ENCODE measurements around the gene UBE2G1.

The UBE2G1 gene, protein sequence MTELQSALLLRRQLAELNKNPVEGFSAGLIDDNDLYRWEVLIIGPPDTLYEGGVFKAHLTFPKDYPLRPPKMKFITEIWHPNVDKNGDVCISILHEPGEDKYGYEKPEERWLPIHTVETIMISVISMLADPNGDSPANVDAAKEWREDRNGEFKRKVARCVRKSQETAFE

DNA sequence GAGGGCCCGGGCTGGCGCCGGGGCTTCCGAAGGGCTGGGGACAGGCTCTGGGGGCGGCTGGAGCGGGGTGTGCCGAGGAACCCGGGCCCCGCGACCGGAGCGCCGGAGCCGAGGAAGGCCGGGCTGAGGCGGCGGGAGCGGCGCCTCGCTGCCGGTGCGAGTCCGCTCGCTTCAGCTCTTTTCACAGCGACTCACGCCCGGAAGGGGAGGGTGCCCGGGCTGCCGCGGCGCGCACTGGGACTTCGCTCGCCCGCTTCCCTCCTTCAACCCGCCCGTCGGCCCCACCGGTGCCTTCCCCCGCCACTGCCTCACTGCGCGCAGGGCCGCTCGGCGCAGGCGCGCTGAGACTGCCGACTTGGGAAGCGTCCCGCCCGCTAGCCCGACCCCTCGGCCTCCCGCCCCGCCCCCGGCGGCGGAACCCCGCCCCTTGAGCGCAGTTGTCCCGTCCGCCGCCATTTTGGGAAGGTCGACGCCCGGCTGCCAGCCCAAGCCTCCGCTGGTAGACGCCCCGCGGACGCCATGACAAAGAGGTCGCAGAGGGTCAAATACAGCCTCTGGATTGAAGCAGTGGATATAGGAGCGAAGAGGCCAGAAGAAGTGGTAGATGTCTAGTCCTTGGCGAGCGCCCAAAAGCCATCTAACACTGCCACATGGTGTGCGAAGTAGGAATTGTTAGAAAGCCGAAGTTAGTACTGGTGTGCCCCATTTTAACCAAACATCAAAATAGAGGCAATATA, at the start of gene UBE2G1:
UBE2G1 (minus strand) TSS at position 349 of the 737 bp plus-strand sequence. CDS start 359 bp downstream, outside the sequence.
- TF ChIP-seq, protein P1, sequence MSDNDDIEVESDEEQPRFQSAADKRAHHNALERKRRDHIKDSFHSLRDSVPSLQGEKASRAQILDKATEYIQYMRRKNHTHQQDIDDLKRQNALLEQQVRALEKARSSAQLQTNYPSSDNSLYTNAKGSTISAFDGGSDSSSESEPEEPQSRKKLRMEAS (IDR thresholded peaks at IDR 0.05) = peak; percentile 48; the same call in 1 of the 2 replicates
- TF ChIP-seq TAF1 (IDR thresholded peaks at IDR 0.05; ENCODE audit: low read depth) = peak; percentile 76; the same call in 1 of the 2 replicates
- TF ChIP-seq NFIC (IDR thresholded peaks at IDR 0.05) = no peak
- peak; percentile 64 for TF ChIP-seq EGR1 (IDR thresholded peaks at IDR 0.05)
- TF ChIP-seq CREB1 (IDR thresholded peaks at IDR 0.05; ENCODE audit: low read depth) = no peak
- TF ChIP-seq YY1 (IDR thresholded peaks at IDR 0.05; ENCODE audit: low read depth) = peak; percentile 98

DNA sequence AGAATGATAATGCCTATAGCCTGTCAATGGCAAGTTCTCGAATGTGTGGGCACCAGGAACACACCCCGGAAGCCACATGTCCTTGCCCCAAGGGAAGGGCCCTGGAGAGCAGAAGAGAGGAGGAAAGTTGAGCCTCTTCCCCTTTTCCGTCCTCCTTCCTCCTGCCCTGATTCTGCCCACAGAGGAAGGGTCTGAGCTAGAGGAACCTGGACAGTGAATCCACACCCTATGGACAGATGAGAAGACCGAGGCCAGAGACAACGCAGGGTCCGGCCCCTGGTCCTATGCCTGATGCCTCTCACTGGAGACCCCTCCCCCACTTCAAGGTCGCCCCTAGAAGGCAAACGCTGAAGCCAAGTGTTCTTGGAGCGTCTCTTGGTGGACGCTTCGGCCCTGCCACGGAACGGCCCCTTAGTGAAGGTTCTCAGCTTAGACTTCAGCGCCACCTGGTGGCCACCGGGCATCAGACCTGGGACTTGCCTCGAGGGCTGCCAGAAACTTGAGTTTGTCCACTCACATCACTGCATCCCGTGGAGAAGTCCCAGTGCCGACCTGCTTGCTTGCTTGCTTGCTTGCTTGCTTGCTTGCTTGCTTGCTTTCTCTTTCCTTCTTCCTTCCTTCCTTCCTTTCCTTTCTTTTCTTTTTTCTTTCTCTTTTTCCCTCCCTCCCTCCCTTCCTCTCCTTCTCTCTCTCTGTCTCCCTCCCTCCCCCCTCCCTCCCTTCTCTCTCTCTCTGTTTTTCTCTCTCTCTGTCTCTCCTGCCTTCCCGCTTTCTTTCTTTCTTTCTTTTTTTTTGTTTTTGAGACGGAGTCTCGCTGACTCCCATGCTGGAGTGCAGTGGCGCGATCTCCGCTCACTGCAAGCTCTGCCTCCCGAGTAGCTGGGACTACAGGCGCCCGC, 46.7 kb upstream of the UBE2G1 start:
- TF ChIP-seq TCF12 (IDR thresholded peaks at IDR 0.05; ENCODE audit: low read depth) = no peak
- TF ChIP-seq RAD21 (IDR thresholded peaks at IDR 0.05; ENCODE audit: low read depth) = peak; percentile 99

DNA sequence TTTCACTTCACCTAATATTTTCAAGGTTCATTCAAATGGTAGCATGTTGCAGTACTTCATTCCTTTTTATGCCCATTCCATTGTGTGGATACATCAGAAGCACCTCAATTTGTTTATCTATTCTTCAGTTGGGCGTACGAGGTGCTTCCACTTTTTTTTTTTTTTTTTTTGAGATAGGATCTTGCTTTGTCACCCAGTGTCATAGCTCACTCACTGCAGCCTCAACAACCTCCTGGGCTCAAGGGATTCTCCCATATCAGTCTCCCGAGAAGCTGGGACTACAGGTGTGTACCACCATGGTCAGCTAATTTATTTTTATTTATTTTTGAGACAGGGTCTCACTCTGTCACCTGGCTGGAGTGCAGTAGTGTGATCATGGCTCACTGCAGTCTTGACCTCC, 44.7 kb upstream of the UBE2G1 start:
- no peak for TF ChIP-seq NFIC (IDR thresholded peaks at IDR 0.05)
- TF ChIP-seq TCF12 (IDR thresholded peaks at IDR 0.05; ENCODE audit: low read depth) = no peak
- TF ChIP-seq FOXM1 (IDR thresholded peaks at IDR 0.05; ENCODE audit: borderline replicate concordance, low read depth) = no peak
- no peak for TF ChIP-seq YY1 (IDR thresholded peaks at IDR 0.05; ENCODE audit: low read depth)
- no peak for TF ChIP-seq TAF1 (IDR thresholded peaks at IDR 0.05; ENCODE audit: low read depth)
- no peak for TF ChIP-seq EGR1 (IDR thresholded peaks at IDR 0.05)
- TF ChIP-seq, protein P1 (IDR thresholded peaks at IDR 0.05) = no peak
- no peak for TF ChIP-seq EP300 (IDR thresholded peaks at IDR 0.05; ENCODE audit: borderline replicate concordance)
- TF ChIP-seq, protein P2, sequence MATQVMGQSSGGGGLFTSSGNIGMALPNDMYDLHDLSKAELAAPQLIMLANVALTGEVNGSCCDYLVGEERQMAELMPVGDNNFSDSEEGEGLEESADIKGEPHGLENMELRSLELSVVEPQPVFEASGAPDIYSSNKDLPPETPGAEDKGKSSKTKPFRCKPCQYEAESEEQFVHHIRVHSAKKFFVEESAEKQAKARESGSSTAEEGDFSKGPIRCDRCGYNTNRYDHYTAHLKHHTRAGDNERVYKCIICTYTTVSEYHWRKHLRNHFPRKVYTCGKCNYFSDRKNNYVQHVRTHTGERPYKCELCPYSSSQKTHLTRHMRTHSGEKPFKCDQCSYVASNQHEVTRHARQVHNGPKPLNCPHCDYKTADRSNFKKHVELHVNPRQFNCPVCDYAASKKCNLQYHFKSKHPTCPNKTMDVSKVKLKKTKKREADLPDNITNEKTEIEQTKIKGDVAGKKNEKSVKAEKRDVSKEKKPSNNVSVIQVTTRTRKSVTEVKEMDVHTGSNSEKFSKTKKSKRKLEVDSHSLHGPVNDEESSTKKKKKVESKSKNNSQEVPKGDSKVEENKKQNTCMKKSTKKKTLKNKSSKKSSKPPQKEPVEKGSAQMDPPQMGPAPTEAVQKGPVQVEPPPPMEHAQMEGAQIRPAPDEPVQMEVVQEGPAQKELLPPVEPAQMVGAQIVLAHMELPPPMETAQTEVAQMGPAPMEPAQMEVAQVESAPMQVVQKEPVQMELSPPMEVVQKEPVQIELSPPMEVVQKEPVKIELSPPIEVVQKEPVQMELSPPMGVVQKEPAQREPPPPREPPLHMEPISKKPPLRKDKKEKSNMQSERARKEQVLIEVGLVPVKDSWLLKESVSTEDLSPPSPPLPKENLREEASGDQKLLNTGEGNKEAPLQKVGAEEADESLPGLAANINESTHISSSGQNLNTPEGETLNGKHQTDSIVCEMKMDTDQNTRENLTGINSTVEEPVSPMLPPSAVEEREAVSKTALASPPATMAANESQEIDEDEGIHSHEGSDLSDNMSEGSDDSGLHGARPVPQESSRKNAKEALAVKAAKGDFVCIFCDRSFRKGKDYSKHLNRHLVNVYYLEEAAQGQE (IDR thresholded peaks at IDR 0.05; ENCODE audit: low read depth) = no peak
- TF ChIP-seq RAD21 (IDR thresholded peaks at IDR 0.05; ENCODE audit: low read depth) = no peak
- no peak for TF ChIP-seq CREB1 (IDR thresholded peaks at IDR 0.05; ENCODE audit: low read depth)
- TF ChIP-seq, protein P3, sequence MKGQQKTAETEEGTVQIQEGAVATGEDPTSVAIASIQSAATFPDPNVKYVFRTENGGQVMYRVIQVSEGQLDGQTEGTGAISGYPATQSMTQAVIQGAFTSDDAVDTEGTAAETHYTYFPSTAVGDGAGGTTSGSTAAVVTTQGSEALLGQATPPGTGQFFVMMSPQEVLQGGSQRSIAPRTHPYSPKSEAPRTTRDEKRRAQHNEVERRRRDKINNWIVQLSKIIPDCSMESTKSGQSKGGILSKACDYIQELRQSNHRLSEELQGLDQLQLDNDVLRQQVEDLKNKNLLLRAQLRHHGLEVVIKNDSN (IDR thresholded peaks at IDR 0.05) = no peak
- TF ChIP-seq TEAD4 (IDR thresholded peaks at IDR 0.05) = no peak
- no peak for TF ChIP-seq ZBTB7A (IDR thresholded peaks at IDR 0.05; ENCODE audit: low read depth)
- no peak for TF ChIP-seq CEBPB (IDR thresholded peaks at IDR 0.05)

DNA sequence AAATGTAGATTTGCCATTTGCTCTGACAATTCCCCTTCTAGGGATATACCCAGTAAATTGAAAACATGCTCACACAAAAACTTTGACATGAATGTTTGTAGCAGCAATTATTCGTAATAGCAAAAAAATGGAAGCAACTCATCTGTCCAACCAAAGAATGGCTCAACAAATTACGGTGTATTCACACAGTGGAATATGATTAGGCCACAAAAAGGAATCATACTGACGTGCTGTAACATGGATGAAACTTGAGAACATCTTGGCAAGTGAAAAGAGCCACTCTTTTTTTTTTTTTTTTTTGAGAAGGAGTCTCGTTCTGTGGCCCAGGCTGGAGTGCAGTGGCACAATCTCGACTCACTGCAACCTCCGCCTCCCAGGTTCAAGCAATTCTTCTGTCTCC, 43.2 kb upstream of the UBE2G1 start:
- TF ChIP-seq EP300 (IDR thresholded peaks at IDR 0.05; ENCODE audit: borderline replicate concordance) = no peak
- TF ChIP-seq, protein P1 (IDR thresholded peaks at IDR 0.05) = no peak
- TF ChIP-seq, protein P2 (IDR thresholded peaks at IDR 0.05; ENCODE audit: low read depth) = no peak
- TF ChIP-seq NFIC (IDR thresholded peaks at IDR 0.05) = no peak
- no peak for TF ChIP-seq YY1 (IDR thresholded peaks at IDR 0.05; ENCODE audit: low read depth)
- TF ChIP-seq, protein P3 (IDR thresholded peaks at IDR 0.05) = no peak
- TF ChIP-seq TAF1 (IDR thresholded peaks at IDR 0.05; ENCODE audit: low read depth) = no peak
- TF ChIP-seq CEBPB (IDR thresholded peaks at IDR 0.05) = no peak
- no peak for TF ChIP-seq TCF12 (IDR thresholded peaks at IDR 0.05; ENCODE audit: low read depth)
- no peak for TF ChIP-seq TEAD4 (IDR thresholded peaks at IDR 0.05)
- TF ChIP-seq EGR1 (IDR thresholded peaks at IDR 0.05) = no peak
- no peak for TF ChIP-seq ZBTB7A (IDR thresholded peaks at IDR 0.05; ENCODE audit: low read depth)
- TF ChIP-seq CREB1 (IDR thresholded peaks at IDR 0.05; ENCODE audit: low read depth) = no peak
- no peak for TF ChIP-seq RAD21 (IDR thresholded peaks at IDR 0.05; ENCODE audit: low read depth)
- no peak for TF ChIP-seq FOXM1 (IDR thresholded peaks at IDR 0.05; ENCODE audit: borderline replicate concordance, low read depth)

DNA sequence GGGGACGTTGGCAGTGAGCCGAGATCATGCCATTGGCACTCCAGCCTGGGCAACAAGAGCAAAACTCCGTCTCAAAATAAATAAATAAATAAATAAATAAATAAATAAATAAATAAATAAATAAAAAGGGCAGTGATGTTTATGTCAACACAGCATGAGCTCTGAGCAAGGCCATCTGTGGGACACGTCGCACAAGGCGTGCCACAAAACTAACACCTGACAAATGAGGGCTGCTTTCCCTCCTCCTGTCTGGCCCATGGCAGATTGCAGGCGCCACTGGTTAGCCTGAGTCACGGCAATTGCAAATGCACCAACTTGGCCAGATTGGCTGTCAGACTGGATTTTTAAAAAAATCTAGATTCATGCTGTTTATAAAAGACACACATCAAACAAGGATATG, 41.4 kb upstream of the UBE2G1 start:
- no peak for TF ChIP-seq NFIC (IDR thresholded peaks at IDR 0.05)
